ENCODE measurements around the gene SUMO1. TPM values are rescaled to one million over a fixed set of nuclear protein-coding genes. Genes with fewer than 3 reads are reported as not detected.

The SUMO1 gene
- total RNA-seq, 2 donors from 2014 or later: 59.2 to 63.2 TPM

DNA sequence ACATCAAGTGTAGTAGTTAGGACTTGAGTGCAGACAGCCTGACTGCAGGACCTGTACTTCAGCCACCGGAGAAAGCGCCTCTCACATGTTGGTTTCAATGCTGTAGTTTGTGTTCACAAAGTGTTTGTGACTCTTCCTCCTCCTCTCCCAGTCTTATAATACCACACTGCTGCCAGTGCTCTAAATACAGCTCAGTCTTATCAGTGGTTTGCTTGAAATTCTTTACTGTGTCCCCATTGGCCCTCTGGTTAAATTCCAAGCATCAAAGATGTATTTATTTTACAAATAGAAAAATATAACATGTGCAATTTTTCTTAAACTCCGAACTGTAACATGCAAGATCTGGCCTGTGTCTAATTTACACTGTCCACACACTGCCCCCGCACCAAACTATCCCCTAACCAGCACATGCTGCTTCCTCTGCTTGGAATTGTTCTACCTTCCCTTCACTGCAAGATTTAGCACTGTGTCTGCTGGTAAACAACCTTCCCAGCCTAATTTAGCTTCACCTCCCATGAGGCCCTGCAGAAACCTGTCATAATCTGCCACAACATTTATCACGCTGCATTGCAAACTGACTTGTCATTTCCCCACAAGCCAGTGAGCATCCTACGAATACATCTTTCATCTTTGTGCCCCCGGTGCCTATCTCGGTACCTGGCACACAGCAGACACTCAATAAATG lies 77.1 kb downstream of the SUMO1 start:
- ATAC-seq (peak; percentile 54 to 85), DNase-seq (no peak)
- intact Hi-C loops (cut with DNase I): no loop called here

DNA sequence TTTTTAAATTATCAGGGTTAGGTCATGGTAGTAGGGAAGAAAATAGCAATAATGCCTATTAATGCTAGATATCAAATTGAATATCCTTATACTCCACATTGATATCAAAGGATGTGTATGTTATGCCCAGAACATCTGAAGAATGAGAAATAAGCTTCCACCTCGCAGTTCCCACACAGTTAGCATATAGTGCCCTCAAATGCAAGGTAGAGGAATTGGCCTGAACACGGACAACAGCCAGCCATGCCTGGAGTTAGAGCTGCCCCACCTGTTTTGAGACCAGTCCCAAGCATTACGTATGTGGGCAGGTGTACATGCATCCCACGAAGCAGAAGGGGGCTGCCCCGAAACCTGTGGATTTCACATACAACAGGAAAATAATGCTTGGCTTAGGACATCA lies 79.6 kb downstream of the SUMO1 start:
- intact Hi-C loops (cut with DNase I): loop anchor here in 1 of 2 donors (10.0 kb wide), 1 partner anchor 114 kb away; no protein-coding TSS in a partner anchor
- ATAC-seq: peak in 1 of 2 donors; percentile 70
- DNase-seq: no peak

DNA sequence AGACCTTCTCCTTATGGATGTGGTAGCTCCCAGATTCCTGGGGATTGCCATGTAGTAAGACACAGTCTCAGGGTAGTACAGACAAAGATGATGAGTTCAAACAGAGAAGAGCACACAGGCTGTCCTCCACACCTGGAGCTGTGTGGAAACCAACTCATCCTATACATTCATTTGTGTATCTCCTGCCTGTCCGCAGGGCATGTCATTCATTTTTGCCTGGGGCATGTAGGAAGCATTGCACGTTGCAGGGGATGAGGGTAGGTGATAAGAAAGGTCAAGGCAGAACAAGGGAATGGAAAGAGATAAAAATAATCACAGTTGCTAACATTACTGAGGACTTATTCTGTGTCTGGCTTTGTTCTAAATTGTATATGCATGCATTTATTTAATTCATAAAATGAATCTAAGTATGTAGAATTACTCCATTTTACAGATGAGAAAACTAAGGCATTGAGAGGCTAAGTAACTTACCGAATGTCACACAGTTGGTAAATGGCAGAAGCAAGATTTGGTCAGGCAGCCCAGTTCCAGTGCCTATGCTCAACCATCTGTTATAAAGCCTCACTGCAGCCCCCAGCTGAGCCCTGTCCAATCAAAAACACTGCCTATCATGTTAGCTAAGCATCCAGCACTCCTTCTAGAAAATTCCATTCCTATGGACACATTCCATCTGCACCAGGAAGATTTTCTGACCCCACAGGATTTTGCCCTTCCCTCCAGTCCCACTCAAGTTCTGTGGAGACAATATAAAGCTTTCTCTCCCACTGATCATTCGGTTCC lies 81.0 kb downstream of the SUMO1 start:
- intact Hi-C loops (cut with DNase I): loop anchor here in 1 of 2 donors (10.0 kb wide), 1 partner anchor 113 kb away; no protein-coding TSS in a partner anchor
- DNase-seq (no peak), ATAC-seq (no peak)

Other genes starting within 250 kb of the SUMO1 start
- gene FZD7, start 204.7 kb downstream of the SUMO1 start, total RNA-seq: 10 to 100 TPM; 12.2 to 18.9 TPM
- gene KIAA2012, start 165.3 kb downstream of the SUMO1 start, total RNA-seq: not detected
- gene NOP58, start 27.2 kb upstream of the SUMO1 start, total RNA-seq: 10 to 100 TPM; 24.2 to 33.4 TPM
- gene BMPR2, start 137.7 kb upstream of the SUMO1 start, total RNA-seq: 10 to 100 TPM; 46.7 to 65.8 TPM